GM10248 (cell line): ENCODE data around the gene WDR48.

ENCODE experiments used
- CTCF ChIA-PET: fragments of 300-600 bp; sonication (Branson Sonifier 250); formaldehyde crosslinking; extraction: SDS; loops from one replicate; lab custom pipeline; 2021; ENCODE audit warnings: antibody characterized with exemption; lab: Yijun Ruan, JAX
- POLR2A ChIA-PET: fragments of 350-650 bp; sonication (Branson Sonifier 250); formaldehyde crosslinking; extraction: SDS; loops from one replicate; lab custom pipeline; 2020; ENCODE audit warnings: antibody characterized with exemption; lab: Yijun Ruan, JAX
- DNase-seq: peaks from one replicate; pipeline ENCODE4 v3.0.0; 2012; ENCODE audit errors: extremely low spot score
- TF ChIP-seq, protein P1 (sequence below): IDR thresholded peaks from 2 replicates; pipeline ENCODE4 v1.5.1; 2012; ENCODE audit warnings: mild to moderate bottlenecking, low read depth; ENCODE audit errors: extremely low read depth, missing control alignments, control extremely low read depth

The WDR48 gene

DNA sequence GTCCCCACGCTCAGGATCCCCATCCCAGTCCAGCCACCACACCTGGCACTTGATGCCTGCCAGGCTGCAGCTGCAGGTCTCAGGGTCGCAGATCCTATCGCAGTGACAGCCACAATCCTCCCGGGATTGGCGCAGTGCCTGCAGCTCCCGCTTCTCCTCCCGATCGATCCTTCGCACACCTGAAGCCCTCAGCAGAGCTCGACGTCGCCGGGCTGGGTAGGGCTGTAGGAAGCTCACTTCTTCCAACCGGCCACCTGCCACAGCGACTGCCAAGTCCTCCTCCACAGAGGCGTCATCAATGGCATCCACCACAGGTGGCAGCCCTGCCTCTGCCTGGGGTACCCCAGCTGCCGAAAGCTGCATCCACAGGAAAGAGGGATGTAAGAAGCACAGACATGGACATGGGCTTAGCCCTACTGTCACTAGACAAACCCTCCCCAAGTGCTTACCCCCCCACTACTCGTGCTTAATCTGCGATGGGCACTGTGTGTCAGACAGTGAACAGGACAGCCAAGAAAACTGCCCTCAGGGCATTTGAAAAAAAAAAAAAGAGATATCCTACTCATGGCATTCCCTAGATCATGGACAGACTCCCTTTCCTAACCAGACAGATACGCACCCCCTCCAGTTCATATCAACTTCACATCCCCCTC lies 92.4 kb downstream of the WDR48 start:
- no peak for DNase-seq
- TF ChIP-seq, protein P1, sequence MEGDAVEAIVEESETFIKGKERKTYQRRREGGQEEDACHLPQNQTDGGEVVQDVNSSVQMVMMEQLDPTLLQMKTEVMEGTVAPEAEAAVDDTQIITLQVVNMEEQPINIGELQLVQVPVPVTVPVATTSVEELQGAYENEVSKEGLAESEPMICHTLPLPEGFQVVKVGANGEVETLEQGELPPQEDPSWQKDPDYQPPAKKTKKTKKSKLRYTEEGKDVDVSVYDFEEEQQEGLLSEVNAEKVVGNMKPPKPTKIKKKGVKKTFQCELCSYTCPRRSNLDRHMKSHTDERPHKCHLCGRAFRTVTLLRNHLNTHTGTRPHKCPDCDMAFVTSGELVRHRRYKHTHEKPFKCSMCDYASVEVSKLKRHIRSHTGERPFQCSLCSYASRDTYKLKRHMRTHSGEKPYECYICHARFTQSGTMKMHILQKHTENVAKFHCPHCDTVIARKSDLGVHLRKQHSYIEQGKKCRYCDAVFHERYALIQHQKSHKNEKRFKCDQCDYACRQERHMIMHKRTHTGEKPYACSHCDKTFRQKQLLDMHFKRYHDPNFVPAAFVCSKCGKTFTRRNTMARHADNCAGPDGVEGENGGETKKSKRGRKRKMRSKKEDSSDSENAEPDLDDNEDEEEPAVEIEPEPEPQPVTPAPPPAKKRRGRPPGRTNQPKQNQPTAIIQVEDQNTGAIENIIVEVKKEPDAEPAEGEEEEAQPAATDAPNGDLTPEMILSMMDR = no peak
- ChIA-PET CTCF (interaction anchor here (1.0 to 9.0 kb wide), 4 partner anchors 11 to 144 kb away, joined by 4 to 49 read pairs (median 5); partner anchors contain the start of genes GORASP1 and TTC21A), POLR2A (interaction anchor here (1.0 to 1.3 kb wide), 3 partner anchors 12 to 18 kb away, joined by 3 to 4 read pairs (median 3); no protein-coding TSS in a partner anchor)

DNA sequence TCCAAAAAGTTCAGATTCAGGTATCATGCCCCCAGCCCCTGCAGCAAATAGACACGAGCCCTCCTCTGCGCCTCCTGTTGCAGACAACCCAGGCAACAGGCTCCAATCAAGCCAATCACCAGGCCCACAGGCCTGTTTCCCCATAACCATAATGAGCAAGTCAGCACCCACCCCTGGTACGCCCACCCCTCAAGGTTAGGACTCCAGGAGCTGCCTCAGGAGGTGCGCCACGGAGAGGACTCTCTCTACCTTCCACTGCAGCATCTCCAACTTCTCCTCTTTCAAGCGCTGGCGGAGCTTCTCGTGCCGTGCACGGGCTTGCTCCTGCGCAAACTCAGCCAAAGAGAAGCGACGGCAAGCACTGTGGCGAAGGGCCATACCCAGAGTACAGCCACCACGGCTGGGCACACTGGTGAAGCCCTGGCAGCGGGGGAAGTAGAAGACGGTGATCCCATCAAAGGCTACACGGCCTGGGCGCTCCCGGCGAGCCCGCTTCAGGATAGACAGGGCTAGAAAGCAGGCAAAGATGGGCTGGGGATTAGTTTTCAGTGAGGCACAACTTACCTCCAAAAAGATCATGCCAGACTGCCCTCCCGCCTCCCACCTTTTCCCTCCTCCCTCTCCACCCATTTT lies 93.0 kb downstream of the WDR48 start:
- DNase-seq = no peak
- ChIA-PET CTCF (interaction anchor here (1.9 to 9.0 kb wide), 4 partner anchors 18 to 147 kb away, joined by 4 to 49 read pairs (median 8); partner anchors contain the start of genes GORASP1 and TTC21A), POLR2A (interaction anchor here (0.6 kb wide), 1 partner anchor 955 kb away, joined by 3 read pairs; no protein-coding TSS in a partner anchor)
- TF ChIP-seq, protein P1 = no peak

DNA sequence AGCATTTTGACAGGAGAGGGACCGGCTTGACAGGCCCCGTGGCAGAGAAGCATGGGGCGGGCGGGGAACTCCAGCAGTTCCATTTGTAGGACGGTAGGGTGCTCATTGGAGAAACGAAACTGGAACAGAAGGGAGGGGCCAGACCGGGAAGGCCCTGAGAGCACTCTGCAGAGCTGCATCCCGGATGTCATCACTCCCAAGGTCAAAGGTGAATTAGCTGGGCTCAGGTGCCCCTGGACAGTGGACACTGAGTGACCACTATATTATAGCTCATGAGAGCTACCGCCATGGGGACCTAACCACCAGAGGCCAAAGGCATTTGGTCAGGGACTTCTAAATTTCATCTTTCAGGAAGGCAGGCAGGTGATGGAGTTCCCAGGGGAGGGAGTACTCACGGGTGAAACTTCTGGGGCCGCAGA lies 94.3 kb downstream of the WDR48 start:
- ChIA-PET POLR2A (no interaction called here), CTCF (interaction anchor here (0.8 to 9.0 kb wide), 9 partner anchors 10 to 146 kb away, joined by 3 to 49 read pairs (median 5); no protein-coding TSS in a partner anchor)
- DNase-seq = no peak
- TF ChIP-seq, protein P1 = no peak
